ENCODE measurements around the gene PACSIN1. TPM values are rescaled to one million over a fixed set of nuclear protein-coding genes. Genes with fewer than 3 reads are reported as not detected.

PACSIN1 gene
- total and polyA plus RNA-seq, 8 donors = under 0.01 to 2.2 (median 0.49) TPM; not detected in 2

GRCh38 chr6:34436803-34437643 lies 28.9 kb upstream of the PACSIN1 start:
- Histone ChIP-seq H3K27me3 (no peaks in the 10 kb centered on the region), H3K4me3 (no peak overlapping the region), H3K36me3 (no peaks in the 10 kb centered on the region), H3K9me3 (peaks cover 0 to 5% (median 0%) of the 10 kb centered on the region in 4 donors), H3K4me1 (no peaks in the 10 kb centered on the region), H3K27ac (no peak overlapping the region)
- DNase-seq = no peak
- TF ChIP-seq CTCF (IDR thresholded peaks at IDR 0.05) (no peak), EP300 (IDR thresholded peaks at IDR 0.05) (no peak), POLR2A (IDR thresholded peaks at IDR 0.05) (no peak), POLR2AphosphoS5 (IDR thresholded peaks at IDR 0.05) (no peak)
- 91 to 95% (median 93%) methylated on average over 19 to 38 of the region's 38 CpGs for WGBS, 5 donors
- intact Hi-C loops (cut with DNase I; ENCODE audit: low total_unique reads) = no loop called here

- H3K36me3 ChIP-seq = no peaks in the 10 kb centered on the region
- peaks cover 0 to 5% (median 0%) of the 10 kb centered on the region in 4 donors for H3K9me3 ChIP-seq
- H3K27ac ChIP-seq = no peak overlapping the region
- H3K4me3 ChIP-seq = no peak overlapping the region
- TF ChIP-seq EP300 (IDR thresholded peaks at IDR 0.05) = no peak
- no peak for TF ChIP-seq POLR2A (IDR thresholded peaks at IDR 0.05)
- no peak for TF ChIP-seq POLR2AphosphoS5 (IDR thresholded peaks at IDR 0.05)
- no peak for TF ChIP-seq CTCF (IDR thresholded peaks at IDR 0.05)
- no peaks in the 10 kb centered on the region for H3K27me3 ChIP-seq
- DNase-seq = no peak
- 38 to 58% (median 54%) methylated on average over 1 of the region's 1 CpG for WGBS, 5 donors
- intact Hi-C loops (cut with DNase I; ENCODE audit: low total_unique reads) = no loop called here
- no peaks in the 10 kb centered on the region for H3K4me1 ChIP-seq
Measured at GRCh38 chr6:34437644-34437970, 28.3 kb upstream of the PACSIN1 start.

- H3K9me3 ChIP-seq = peaks cover 0 to 5% (median 0%) of the 10 kb centered on the region in 4 donors
- H3K36me3 ChIP-seq = no peaks in the 10 kb centered on the region
- intact Hi-C loops (cut with DNase I; ENCODE audit: low total_unique reads) = no loop called here
- no peaks in the 10 kb centered on the region for H3K4me1 ChIP-seq
- DNase-seq = no peak
- no peak overlapping the region for H3K27ac ChIP-seq
- no peak for TF ChIP-seq POLR2AphosphoS5 (IDR thresholded peaks at IDR 0.05)
- no peak for TF ChIP-seq EP300 (IDR thresholded peaks at IDR 0.05)
- TF ChIP-seq POLR2A (IDR thresholded peaks at IDR 0.05) = no peak
- no peak for TF ChIP-seq CTCF (IDR thresholded peaks at IDR 0.05)
- 55 to 72% (median 58%) methylated on average over 4 of the region's 4 CpGs for WGBS, 5 donors
- H3K27me3 ChIP-seq = no peaks in the 10 kb centered on the region
- no peak overlapping the region for H3K4me3 ChIP-seq
Measured at GRCh38 chr6:34438705-34439104, 27.2 kb upstream of the PACSIN1 start.

GRCh38 chr6:34439442-34439841 lies 26.4 kb upstream of the PACSIN1 start:
- WGBS, 5 donors = 85 to 98% (median 97%) methylated on average over 3 of the region's 3 CpGs
- no peaks in the 10 kb centered on the region for H3K36me3 ChIP-seq
- H3K27me3 ChIP-seq = no peaks in the 10 kb centered on the region
- no peaks in the 10 kb centered on the region for H3K4me1 ChIP-seq
- TF ChIP-seq POLR2A (IDR thresholded peaks at IDR 0.05) (no peak), CTCF (IDR thresholded peaks at IDR 0.05) (no peak), POLR2AphosphoS5 (IDR thresholded peaks at IDR 0.05) (no peak), EP300 (IDR thresholded peaks at IDR 0.05) (no peak)
- DNase-seq = no peak
- H3K9me3 ChIP-seq = peaks cover 0 to 5% (median 0%) of the 10 kb centered on the region in 4 donors
- no peak overlapping the region for H3K27ac ChIP-seq
- intact Hi-C loops (cut with DNase I; ENCODE audit: low total_unique reads) = no loop called here
- no peak overlapping the region for H3K4me3 ChIP-seq

Measured in stomach (tissue), 9 donors.